B cell (primary cell): ENCODE data around the gene PARD3B. TPM values are rescaled to one million over a fixed set of nuclear protein-coding genes. Genes with fewer than 3 reads are reported as not detected.

Experiments used
- ATAC-seq: fragments of 200-7000 bp; cut with Tn5 transposase; one replicate; pipeline ENCODE4 v1.10.0; 2021; ENCODE audit warnings: low read depth, mild to moderate bottlenecking, moderate number of reproducible peaks, moderate library complexity
- CTCF ChIA-PET: fragments of 350-600 bp; sonication (Branson Sonifier 250); formaldehyde crosslinking; loops from one replicate; lab custom pipeline; 2021; ENCODE audit warnings: antibody characterized with exemption, inconsistent platforms; lab: Charles Lee
- POLR2A ChIA-PET: fragments of 350-600 bp; sonication (Branson Sonifier 250); formaldehyde crosslinking; loops from one replicate; lab custom pipeline; 2021; ENCODE audit warnings: antibody characterized with exemption; lab: Charles Lee
- DNase-seq: peaks from one replicate; pipeline ENCODE4 v3.0.0; 2013
- H2AFZ ChIP-seq: 2 replicates; pipeline ENCODE4 v1.6.1; 2012; ENCODE audit warnings: mild to moderate bottlenecking, low read depth, low read length; ENCODE audit not compliant: insufficient read depth, poor library complexity, severe bottlenecking
- H3K27ac ChIP-seq, 2 donors: 1 replicate in 1 of 2; 2 replicates in 1 of 2; pipeline ENCODE4 v1.5.1; 2012 to 2013; ENCODE audit warnings: low read length in 2 of 2, mild to moderate bottlenecking in 2 of 2, moderate library complexity in 1 of 2
- H3K27me3 ChIP-seq, 4 experiments: fragments of 200-600 bp in 1 of 4; sonication (generic) in 1 of 4; replicated peaks in 1 of 4; 1 replicate in 2 of 4; 2 replicates in 2 of 4; pipeline versions ENCODE4 v1.6.1 to v1.7.0; 2013 to 2016; ENCODE audit warnings: low read length in 3 of 4, mild to moderate bottlenecking in 2 of 4, mixed read lengths in 1 of 4, moderate library complexity in 1 of 4; ENCODE audit not compliant: insufficient read depth in 4 of 4, control insufficient read depth in 3 of 4; ENCODE audit errors: control extremely low read depth in 1 of 4
- H3K36me3 ChIP-seq, 2 experiments: replicated peaks in 1 of 2; 1 replicate in 1 of 2; 2 replicates in 1 of 2; pipeline versions ENCODE4 v1.6.1 to v1.7.1; 2013; ENCODE audit warnings: low read length in 1 of 2; ENCODE audit not compliant: insufficient read depth in 2 of 2, control insufficient read depth in 1 of 2; ENCODE audit errors: control extremely low read depth in 1 of 2, extremely low read depth in 1 of 2
- H3K4me1 ChIP-seq, 2 donors: fragments of 200-600 bp in 1 of 2; sonication (generic) in 1 of 2; 1 replicate in 1 of 2; 2 replicates in 1 of 2; pipeline versions ENCODE4 v1.5.1 to v1.6.1; 2013 to 2017; ENCODE audit warnings: low read length in 2 of 2; ENCODE audit not compliant: control insufficient read depth in 2 of 2, insufficient read depth in 2 of 2
- H3K4me2 ChIP-seq: replicated peaks from 2 replicates; pipeline ENCODE3; 2012; ENCODE audit warnings: mild to moderate bottlenecking, low read depth, low read length; ENCODE audit not compliant: poor library complexity, severe bottlenecking
- H3K4me3 ChIP-seq, 5 experiments: fragments of 200-600 bp in 1 of 5; sonication (generic) in 1 of 5; 1 replicate in 3 of 5; 2 replicates in 2 of 5; pipeline versions ENCODE4 v1.5.1 to v1.7.0; 2011 to 2016; ENCODE audit warnings: low read length in 4 of 5, mild to moderate bottlenecking in 4 of 5, low read depth in 2 of 5, control low read depth in 1 of 5, moderate library complexity in 1 of 5; ENCODE audit not compliant: insufficient read depth in 1 of 5; ENCODE audit errors: control extremely low read depth in 1 of 5, extremely low read depth in 1 of 5
- H3K79me2 ChIP-seq: fragments of 200-600 bp; sonication (generic); one replicate; pipeline ENCODE4 v1.6.0; 2016; ENCODE audit warnings: low read length; ENCODE audit not compliant: control insufficient read depth, insufficient read depth
- H3K9ac ChIP-seq: fragments of 200-600 bp; sonication (generic); 2 replicates; pipeline ENCODE4 v1.6.1; 2017; ENCODE audit warnings: mild to moderate bottlenecking, low read length, moderate library complexity
- H3K9me3 ChIP-seq, 3 donors: one replicate each; pipeline versions ENCODE4 v1.6.1 to v1.7.1; 2013; ENCODE audit warnings: low read length in 2 of 3; ENCODE audit not compliant: control insufficient read depth in 2 of 3, insufficient read depth in 1 of 3; ENCODE audit errors: control extremely low read depth in 1 of 3
- H4K20me1 ChIP-seq: 2 replicates; pipeline ENCODE4 v1.6.0; 2012; ENCODE audit warnings: mild to moderate bottlenecking, low read length; ENCODE audit not compliant: insufficient read depth, control insufficient read depth, poor library complexity, severe bottlenecking
- H3K27ac Mint-ChIP-seq: one replicate; pipeline ENCODE4 v1.8.0; 2021; ENCODE audit warnings: mixed read lengths
- H3K27me3 Mint-ChIP-seq: one replicate; pipeline ENCODE4 v1.8.0; 2021; ENCODE audit warnings: mixed read lengths
- H3K4me1 Mint-ChIP-seq: one replicate; pipeline ENCODE4 v1.8.0; 2021; ENCODE audit warnings: mixed read lengths
- H3K4me3 Mint-ChIP-seq: one replicate; pipeline ENCODE4 v1.8.0; 2021; ENCODE audit warnings: mixed read lengths
- H3K9me3 Mint-ChIP-seq: one replicate; pipeline ENCODE4 v1.8.0; 2022; ENCODE audit warnings: mixed read lengths; ENCODE audit not compliant: insufficient read depth
- EZH2 ChIP-seq: IDR thresholded peaks from 2 replicates; pipeline ENCODE4 v1.6.1; 2012; ENCODE audit warnings: borderline replicate concordance, low read depth, mild to moderate bottlenecking, moderate library complexity, low read length; ENCODE audit not compliant: insufficient read depth, poor library complexity, severe bottlenecking
- whole genome bisulfite sequencing: methylation state at CpG from one replicate; pipeline ENCODE4 v1.1.5; 2013; ENCODE audit warnings: missing lambda C conversion rate; ENCODE audit not compliant: insufficient coverage; 5-methylcytosine and 5-hydroxymethylcytosine counted together
- intact Hi-C: fragments of 100-400 bp; cut with micrococcal nuclease; formaldehyde crosslinking; loops from one replicate; pipeline ENCODE4 v1.10.0; 2022
- polyA plus RNA-seq: library from polyadenylated mRNA; depleted of rRNA; stranded (reverse); fragments of >200 nt; gene quantifications from 2 replicates; pipeline ENCODE4 v1.2.3, GENCODE V29; 2012
- total RNA-seq, 2 donors: library from RNA; stranded (reverse); fragments of 120-200 nt in 1 of 2; gene quantifications; 1 replicate in 1 of 2; 2 replicates in 1 of 2; pipeline versions ENCODE4 v1.2.3 to v1.2.4, GENCODE V29; 2013 to 2022
- TF ChIP-seq, protein P1 (sequence below): fragments of 200-600 bp; IDR thresholded peaks from one replicate; pipeline ENCODE4 v1.8.0; 2022; ENCODE audit warnings: antibody characterized with exemption, mild to moderate bottlenecking

PARD3B gene
- total and polyA plus RNA-seq, 2 donors (not counting 1 experiment from before 2014, with no cell fraction given), result not detected

DNA sequence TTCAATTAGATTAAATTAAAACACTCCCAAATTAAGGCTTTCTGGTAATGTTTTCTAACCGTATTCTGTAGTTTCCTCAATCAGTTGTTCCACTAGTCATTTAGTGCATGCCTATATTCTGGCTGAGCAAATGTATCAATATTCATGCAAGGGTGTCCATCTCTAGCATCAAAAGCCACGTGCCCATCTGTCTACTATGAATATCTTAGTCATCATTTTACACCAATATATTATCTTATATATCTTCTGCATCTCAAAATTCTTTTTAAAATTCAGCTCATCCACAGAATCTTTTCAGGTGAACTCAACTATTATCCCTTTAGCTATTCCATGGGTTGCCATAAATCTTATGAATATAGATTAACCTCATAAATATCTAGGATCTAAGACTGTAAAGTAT lies 488.2 kb downstream of the PARD3B start:
- Mint-ChIP-seq H3K4me3 (no peak overlapping the region), H3K9me3 (no peaks in the 10 kb centered on the region), H3K27ac (no peak overlapping the region), H3K27me3 (no peaks in the 10 kb centered on the region), H3K4me1 (no peaks in the 10 kb centered on the region)
- Histone ChIP-seq H3K4me1 (no peaks in the 10 kb centered on the region), H3K4me3 (no peak overlapping the region), H2AFZ (no peak overlapping the region), H3K9ac (no peak overlapping the region), H3K27ac (no peak overlapping the region), H3K4me2 (no peak overlapping the region), H4K20me1 (no peaks in the 10 kb centered on the region), H3K79me2 (no peaks in the 10 kb centered on the region), H3K27me3 (no peaks in the 10 kb centered on the region), H3K9me3 (no peaks in the 10 kb centered on the region), H3K36me3 (no peaks in the 10 kb centered on the region)
- POLR2A ChIA-PET, result no interaction called here
- CTCF ChIA-PET, result no interaction called here
- DNase-seq (no peak), ATAC-seq (no peak)
- intact Hi-C loops, result no loop called here
- TF ChIP-seq, protein P1, sequence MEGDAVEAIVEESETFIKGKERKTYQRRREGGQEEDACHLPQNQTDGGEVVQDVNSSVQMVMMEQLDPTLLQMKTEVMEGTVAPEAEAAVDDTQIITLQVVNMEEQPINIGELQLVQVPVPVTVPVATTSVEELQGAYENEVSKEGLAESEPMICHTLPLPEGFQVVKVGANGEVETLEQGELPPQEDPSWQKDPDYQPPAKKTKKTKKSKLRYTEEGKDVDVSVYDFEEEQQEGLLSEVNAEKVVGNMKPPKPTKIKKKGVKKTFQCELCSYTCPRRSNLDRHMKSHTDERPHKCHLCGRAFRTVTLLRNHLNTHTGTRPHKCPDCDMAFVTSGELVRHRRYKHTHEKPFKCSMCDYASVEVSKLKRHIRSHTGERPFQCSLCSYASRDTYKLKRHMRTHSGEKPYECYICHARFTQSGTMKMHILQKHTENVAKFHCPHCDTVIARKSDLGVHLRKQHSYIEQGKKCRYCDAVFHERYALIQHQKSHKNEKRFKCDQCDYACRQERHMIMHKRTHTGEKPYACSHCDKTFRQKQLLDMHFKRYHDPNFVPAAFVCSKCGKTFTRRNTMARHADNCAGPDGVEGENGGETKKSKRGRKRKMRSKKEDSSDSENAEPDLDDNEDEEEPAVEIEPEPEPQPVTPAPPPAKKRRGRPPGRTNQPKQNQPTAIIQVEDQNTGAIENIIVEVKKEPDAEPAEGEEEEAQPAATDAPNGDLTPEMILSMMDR, result no peak
- TF ChIP-seq EZH2, result no peak
- WGBS, result 50% methylated on average over 1 of the region's 2 CpGs

DNA sequence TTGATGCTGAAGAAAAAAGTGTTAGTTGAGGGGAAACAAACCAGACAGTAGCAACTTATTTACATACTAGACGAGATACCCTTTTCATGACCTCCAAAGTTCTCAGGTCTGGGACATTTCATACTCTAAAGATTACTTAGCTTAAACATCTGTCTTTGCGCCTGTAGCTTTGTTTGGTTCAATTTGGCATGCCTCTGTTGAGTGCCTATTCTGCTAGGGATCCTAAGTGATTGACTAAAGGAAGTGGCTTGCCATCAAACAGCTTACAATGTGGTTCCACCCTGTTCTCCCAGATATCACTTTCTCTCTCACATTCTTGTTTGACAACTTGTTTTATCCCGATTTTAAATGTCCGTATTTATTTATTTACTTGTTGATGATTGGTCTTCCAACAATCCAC lies 488.8 kb downstream of the PARD3B start:
- CTCF ChIA-PET, result no interaction called here
- no peaks in the 10 kb centered on the region for H3K9me3 Mint-ChIP-seq

More for the DNA sequence above, 488.8 kb downstream of the PARD3B start:
- H3K4me1 ChIP-seq, result no peaks in the 10 kb centered on the region
- H2AFZ ChIP-seq, result no peak overlapping the region
- no peak overlapping the region for H3K4me3 ChIP-seq
- TF ChIP-seq, protein P1, result no peak
- no peak for TF ChIP-seq EZH2
- Mint-ChIP-seq H3K27ac (no peak overlapping the region), H3K4me3 (no peak overlapping the region), H3K27me3 (no peaks in the 10 kb centered on the region), H3K4me1 (no peaks in the 10 kb centered on the region)
- H3K36me3 ChIP-seq, result no peaks in the 10 kb centered on the region
- POLR2A ChIA-PET, result no interaction called here
- no peaks in the 10 kb centered on the region for H3K79me2 ChIP-seq
- H3K27ac ChIP-seq, result no peak overlapping the region
- DNase-seq (no peak), ATAC-seq (no peak)
- H3K9me3 ChIP-seq, result no peaks in the 10 kb centered on the region
- H3K27me3 ChIP-seq, result no peaks in the 10 kb centered on the region
- intact Hi-C loops, result no loop called here
- no peak overlapping the region for H3K4me2 ChIP-seq
- WGBS, result 90% methylated on average over 2 of the region's 4 CpGs
- no peak overlapping the region for H3K9ac ChIP-seq
- H4K20me1 ChIP-seq, result no peaks in the 10 kb centered on the region
